HepG2 (cell line): ENCODE measurements around the gene MAP2K2. TPM values are rescaled to one million over a fixed set of nuclear protein-coding genes. Genes with fewer than 3 reads are reported as not detected.

Source experiments
- HOMEZ ChIP-seq: IDR thresholded peaks from 2 replicates; pipeline ENCODE4 v1.6.1; 2016; ENCODE audit warnings: low read depth
- NFIB ChIP-seq: sonication (generic); formaldehyde crosslinking; IDR thresholded peaks from 2 replicates; pipeline ENCODE4 v1.9.0; 2021; ENCODE audit warnings: missing genetic modification reagents, mild to moderate bottlenecking, borderline replicate concordance
- NFRKB ChIP-seq: fragments of 450-650 bp; IDR thresholded peaks from 2 replicates; pipeline ENCODE4 v1.6.1; 2017
- POGZ ChIP-seq: sonication (generic); formaldehyde crosslinking; IDR thresholded peaks from 2 replicates; pipeline ENCODE4 v1.4.0; 2020; ENCODE audit warnings: mild to moderate bottlenecking, missing genetic modification reagents
- RARA ChIP-seq: IDR thresholded peaks from 2 replicates; pipeline ENCODE4 v1.6.1; 2016; ENCODE audit warnings: missing genetic modification reagents, missing compliant biosample characterization
- SCMH1 ChIP-seq: sonication (generic); formaldehyde crosslinking; IDR thresholded peaks from 2 replicates; pipeline ENCODE4 v1.9.0; 2021; ENCODE audit warnings: missing genetic modification reagents, mild to moderate bottlenecking, borderline replicate concordance
- SMAD1 ChIP-seq: sonication (generic); formaldehyde crosslinking; IDR thresholded peaks from 2 replicates; pipeline ENCODE4 v1.4.0; 2020; ENCODE audit warnings: missing genetic modification reagents, low read depth, mild to moderate bottlenecking, borderline replicate concordance
- SNAPC2 ChIP-seq: sonication (generic); formaldehyde crosslinking; IDR thresholded peaks from 2 replicates; pipeline ENCODE4 v1.8.1; 2022; ENCODE audit warnings: mild to moderate bottlenecking, missing genetic modification reagents
- SP2 ChIP-seq: sonication (generic); formaldehyde crosslinking; IDR thresholded peaks from 2 replicates; pipeline ENCODE4 v1.5.1; 2020; ENCODE audit warnings: mild to moderate bottlenecking, missing genetic modification reagents
- SRSF1 ChIP-seq: fragments of 200-400 bp; formaldehyde crosslinking; optimal IDR thresholded peaks from 2 replicates; pipeline ENCODE3; 2017; ENCODE audit warnings: mild to moderate bottlenecking, low read depth, low read length, moderate library complexity
- ZBTB21 ChIP-seq: sonication (generic); formaldehyde crosslinking; IDR thresholded peaks from 2 replicates; pipeline ENCODE4 v1.4.0; 2020; ENCODE audit warnings: missing genetic modification reagents
- ZHX1 ChIP-seq: sonication (generic); formaldehyde crosslinking; IDR thresholded peaks from 2 replicates; pipeline ENCODE4 v1.8.1; 2022; ENCODE audit warnings: low read depth, mild to moderate bottlenecking, missing genetic modification reagents
- ZNF280B ChIP-seq: sonication (generic); formaldehyde crosslinking; IDR thresholded peaks from 2 replicates; pipeline ENCODE4 v1.5.0; 2020; ENCODE audit warnings: missing genetic modification reagents, mild to moderate bottlenecking, borderline replicate concordance
- ZNF484 ChIP-seq: sonication (generic); formaldehyde crosslinking; IDR thresholded peaks from 2 replicates; pipeline ENCODE4 v1.5.1; 2020; ENCODE audit warnings: mild to moderate bottlenecking, low read depth, missing genetic modification reagents, borderline replicate concordance
- ZNF503 ChIP-seq: sonication (generic); formaldehyde crosslinking; IDR thresholded peaks from 2 replicates; pipeline ENCODE4 v1.4.0; 2020; ENCODE audit warnings: missing genetic modification reagents
- ZNF557 ChIP-seq: sonication (generic); formaldehyde crosslinking; IDR thresholded peaks from 2 replicates; pipeline ENCODE4 v1.4.0; 2020; ENCODE audit warnings: missing genetic modification reagents
- ZNF564 ChIP-seq: sonication (generic); formaldehyde crosslinking; IDR thresholded peaks from 2 replicates; pipeline ENCODE4 v1.8.1; 2023; ENCODE audit warnings: mild to moderate bottlenecking, missing genetic modification reagents
- polyA plus RNA-seq, 8 experiments: library from polyadenylated mRNA; depleted of rRNA in 3 of 8; stranded (reverse) in 7 of 8; unstranded in 1 of 8; fragments of >200 nt; fragmentation: Illumina TruSeq in 4 of 8; extraction: Trizol in 4 of 8; gene quantifications; 2 replicates each; pipeline versions ENCODE4 v1.2.1 to v1.2.3, GENCODE V29; 2011 to 2016; ENCODE audit warnings: low read depth in 4 of 8, missing spikeins in 1 of 8, mixed read lengths in 1 of 8; ENCODE audit not compliant: insufficient read depth in 1 of 8
- total RNA-seq, 5 experiments: library from RNA; depleted of rRNA; stranded (reverse); fragments of >200 nt; fragmentation: Illumina TruSeq; extraction: Trizol; gene quantifications; 2 replicates each; pipeline ENCODE4 v1.2.3, GENCODE V29; 2016; ENCODE audit warnings: low read depth in 1 of 5

MAP2K2 gene
- total and polyA plus RNA-seq, 2 of the 13 experiments (the other 11 are each of a cell fraction or from before 2014, with no cell fraction given) = 70.3 to 80.9 TPM

- TF ChIP-seq ZHX1 (CRISPR knock-in tag) = no peak; the same call in 1 of the 2 replicates
- TF ChIP-seq NFIB (CRISPR knock-in tag) = no peak
- no peak for TF ChIP-seq NFRKB
- TF ChIP-seq ZBTB21 (CRISPR knock-in tag) = no peak
- peak; percentile 97 for TF ChIP-seq RARA (CRISPR knock-in tag)
- TF ChIP-seq SMAD1 (CRISPR knock-in tag) = peak; percentile 50; the same call in 1 of the 2 replicates
- TF ChIP-seq HOMEZ (CRISPR knock-in tag) = peak; percentile 58
- TF ChIP-seq POGZ = peak; percentile 76
- peak; percentile 23 for TF ChIP-seq SRSF1
- peak; percentile 91 for TF ChIP-seq ZNF503 (CRISPR knock-in tag)
- peak; percentile 94 for TF ChIP-seq SNAPC2 (CRISPR knock-in tag)
- TF ChIP-seq ZNF484 = no peak
- TF ChIP-seq SP2 = no peak
- no peak; the same call in 1 of the 2 replicates for TF ChIP-seq ZNF557 (CRISPR knock-in tag)
- TF ChIP-seq ZNF280B (CRISPR knock-in tag) = no peak; the same call in 1 of the 2 replicates
- TF ChIP-seq ZNF564 (CRISPR knock-in tag) = peak; percentile 79
- TF ChIP-seq SCMH1 = no peak
These were observed 71.6 kb downstream of the MAP2K2 start (continued) for GRCh38 chr19:4052114-4052992.
